Measurements from ENCODE around the gene LRRC4C. TPM values are rescaled to one million over a fixed set of nuclear protein-coding genes. Genes with fewer than 3 reads are reported as not detected.

LRRC4C gene
- total RNA-seq, 1 donor from 2014 or later: 2.2 TPM

DNA sequence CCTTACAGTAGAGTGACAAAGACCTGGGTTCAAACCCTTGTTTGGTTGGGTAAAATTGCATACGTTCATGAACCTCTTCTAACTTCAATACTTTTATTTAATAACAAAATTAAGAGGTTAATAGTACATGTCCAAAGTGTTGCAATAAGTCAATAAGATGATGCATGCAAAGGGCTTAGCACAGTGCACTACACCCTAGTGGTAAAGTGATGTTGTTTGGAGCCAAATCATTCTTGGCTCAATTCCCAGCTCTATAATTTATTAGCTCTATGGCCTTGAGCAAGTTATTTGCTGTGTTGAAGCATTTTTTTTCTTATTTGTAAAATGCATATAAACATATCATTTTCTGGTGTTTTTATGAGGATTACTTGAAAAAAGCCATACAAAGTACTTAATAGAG lies 945.3 kb downstream of the LRRC4C start:
- H3K27me3 ChIP-seq: no peaks in the 10 kb centered on the region
- no peaks in the 10 kb centered on the region for H3K36me3 ChIP-seq
- no peak overlapping the region for H3K27ac ChIP-seq
- ATAC-seq: peak; percentile 24
- intact Hi-C loops (cut with DNase I): no loop called here
- DNase-seq: no peak
- H3K4me1 ChIP-seq: no peaks in the 10 kb centered on the region
- no peaks in the 10 kb centered on the region for H3K9me3 ChIP-seq
- H3K4me3 ChIP-seq: no peak overlapping the region
- TF ChIP-seq, protein P1, sequence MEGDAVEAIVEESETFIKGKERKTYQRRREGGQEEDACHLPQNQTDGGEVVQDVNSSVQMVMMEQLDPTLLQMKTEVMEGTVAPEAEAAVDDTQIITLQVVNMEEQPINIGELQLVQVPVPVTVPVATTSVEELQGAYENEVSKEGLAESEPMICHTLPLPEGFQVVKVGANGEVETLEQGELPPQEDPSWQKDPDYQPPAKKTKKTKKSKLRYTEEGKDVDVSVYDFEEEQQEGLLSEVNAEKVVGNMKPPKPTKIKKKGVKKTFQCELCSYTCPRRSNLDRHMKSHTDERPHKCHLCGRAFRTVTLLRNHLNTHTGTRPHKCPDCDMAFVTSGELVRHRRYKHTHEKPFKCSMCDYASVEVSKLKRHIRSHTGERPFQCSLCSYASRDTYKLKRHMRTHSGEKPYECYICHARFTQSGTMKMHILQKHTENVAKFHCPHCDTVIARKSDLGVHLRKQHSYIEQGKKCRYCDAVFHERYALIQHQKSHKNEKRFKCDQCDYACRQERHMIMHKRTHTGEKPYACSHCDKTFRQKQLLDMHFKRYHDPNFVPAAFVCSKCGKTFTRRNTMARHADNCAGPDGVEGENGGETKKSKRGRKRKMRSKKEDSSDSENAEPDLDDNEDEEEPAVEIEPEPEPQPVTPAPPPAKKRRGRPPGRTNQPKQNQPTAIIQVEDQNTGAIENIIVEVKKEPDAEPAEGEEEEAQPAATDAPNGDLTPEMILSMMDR (IDR thresholded peaks at IDR 0.05): no peak

DNA sequence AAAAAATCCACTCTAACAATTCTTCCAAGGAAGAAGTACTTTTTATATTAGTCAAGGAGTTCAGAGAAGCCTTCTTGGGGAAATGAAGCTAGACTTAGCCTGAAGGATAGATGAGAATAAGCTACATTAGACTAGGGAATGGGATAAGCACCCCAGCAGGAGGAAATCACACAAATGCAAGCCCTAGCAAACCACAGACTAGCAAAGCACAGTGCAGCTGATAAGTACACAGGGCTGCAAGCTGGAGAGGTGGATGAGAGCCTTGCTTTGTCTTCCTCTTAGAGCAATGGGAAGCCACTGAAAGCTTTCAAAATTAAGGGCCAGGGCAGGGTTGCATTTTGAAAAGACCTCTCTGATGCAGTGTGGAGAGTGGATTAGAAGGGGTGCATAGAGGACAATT lies 946.2 kb downstream of the LRRC4C start:
- no peak for DNase-seq
- ATAC-seq: no peak
- H3K4me3 ChIP-seq: no peak overlapping the region
- no peaks in the 10 kb centered on the region for H3K4me1 ChIP-seq
- H3K27me3 ChIP-seq: no peaks in the 10 kb centered on the region
- H3K36me3 ChIP-seq: no peaks in the 10 kb centered on the region
- H3K27ac ChIP-seq: no peak overlapping the region
- TF ChIP-seq, protein P1 (IDR thresholded peaks at IDR 0.05): no peak
- no peaks in the 10 kb centered on the region for H3K9me3 ChIP-seq
- intact Hi-C loops (cut with DNase I): no loop called here

DNA sequence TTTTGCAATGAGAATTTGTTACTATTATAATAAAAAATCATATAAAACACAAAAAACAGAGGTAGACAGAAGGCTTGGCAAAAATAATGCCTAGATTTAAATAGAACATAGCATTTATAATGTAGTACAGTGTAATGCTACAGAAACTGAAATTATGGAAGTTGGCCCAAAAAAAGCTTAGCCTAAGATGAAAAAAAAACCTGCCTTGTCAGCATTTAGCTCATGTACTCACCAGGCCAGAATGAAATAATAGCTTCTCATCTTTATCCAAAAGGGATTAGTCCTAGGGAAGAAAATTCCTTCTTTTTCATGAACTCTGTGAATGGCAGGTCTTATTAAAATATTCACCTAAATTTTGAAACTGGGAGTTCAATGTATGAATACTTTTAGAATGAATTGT lies 951.1 kb downstream of the LRRC4C start:
- TF ChIP-seq, protein P1 (IDR thresholded peaks at IDR 0.05): no peak
- no peak for DNase-seq

DNA sequence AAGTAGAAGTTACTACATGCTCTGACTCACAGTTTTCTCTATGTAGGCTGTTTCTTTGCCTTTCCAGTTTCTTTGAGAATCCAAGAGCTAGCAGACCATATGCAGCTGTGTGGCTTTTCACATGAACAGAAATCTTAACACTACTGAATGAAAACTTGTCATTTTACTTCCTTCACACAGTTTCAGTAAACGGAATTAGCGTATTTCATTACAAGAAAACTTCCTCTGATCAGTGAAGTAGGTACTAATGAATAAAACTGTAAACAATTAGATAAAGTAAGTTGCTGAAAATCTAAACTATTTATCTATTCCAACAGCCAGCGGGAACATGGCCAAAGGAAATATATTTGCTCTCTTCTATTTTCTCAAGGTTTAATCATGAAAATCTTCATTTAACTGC lies 953.2 kb downstream of the LRRC4C start:
- intact Hi-C loops (cut with DNase I): no loop called here
- Histone ChIP-seq H3K4me3 (no peak overlapping the region), H3K27me3 (no peaks in the 10 kb centered on the region), H3K27ac (no peak overlapping the region), H3K36me3 (no peaks in the 10 kb centered on the region), H3K4me1 (no peaks in the 10 kb centered on the region), H3K9me3 (no peaks in the 10 kb centered on the region)
- DNase-seq: no peak
- TF ChIP-seq, protein P1 (IDR thresholded peaks at IDR 0.05): no peak
- no peak for ATAC-seq

More for the DNA sequence above, 951.1 kb downstream of the LRRC4C start:
- H3K4me1 ChIP-seq: no peaks in the 10 kb centered on the region
- intact Hi-C loops (cut with DNase I): no loop called here
- H3K36me3 ChIP-seq: no peaks in the 10 kb centered on the region
- ATAC-seq: no peak
- H3K9me3 ChIP-seq: no peaks in the 10 kb centered on the region
- H3K4me3 ChIP-seq: no peak overlapping the region
- H3K27ac ChIP-seq: no peak overlapping the region
- H3K27me3 ChIP-seq: no peaks in the 10 kb centered on the region

DNA sequence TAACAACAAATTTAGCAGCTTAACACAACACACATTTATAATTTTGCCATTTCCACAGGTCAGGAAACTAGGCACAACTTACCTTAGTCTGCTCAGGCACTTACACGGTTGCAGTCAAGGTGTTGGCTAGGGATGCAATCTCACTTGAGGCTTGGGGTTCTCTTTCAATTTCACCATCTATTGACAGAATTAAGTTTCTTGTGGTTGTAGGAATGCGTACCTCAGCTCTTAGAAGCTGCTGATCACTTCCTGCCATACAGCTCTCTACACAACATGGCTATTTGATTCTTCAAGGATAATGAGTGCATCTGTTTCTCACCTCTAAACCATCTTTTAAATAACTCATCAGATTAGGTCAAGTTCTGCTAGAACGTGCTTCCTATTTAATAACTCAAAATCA lies 968.1 kb downstream of the LRRC4C start:
- no peak overlapping the region for H3K27ac ChIP-seq
- intact Hi-C loops (cut with DNase I): no loop called here
- H3K9me3 ChIP-seq: no peaks in the 10 kb centered on the region
- DNase-seq: no peak
- H3K27me3 ChIP-seq: no peaks in the 10 kb centered on the region
- no peaks in the 10 kb centered on the region for H3K4me1 ChIP-seq
- no peak overlapping the region for H3K4me3 ChIP-seq
- TF ChIP-seq, protein P1 (IDR thresholded peaks at IDR 0.05): no peak
- ATAC-seq: no peak
- no peaks in the 10 kb centered on the region for H3K36me3 ChIP-seq

DNA sequence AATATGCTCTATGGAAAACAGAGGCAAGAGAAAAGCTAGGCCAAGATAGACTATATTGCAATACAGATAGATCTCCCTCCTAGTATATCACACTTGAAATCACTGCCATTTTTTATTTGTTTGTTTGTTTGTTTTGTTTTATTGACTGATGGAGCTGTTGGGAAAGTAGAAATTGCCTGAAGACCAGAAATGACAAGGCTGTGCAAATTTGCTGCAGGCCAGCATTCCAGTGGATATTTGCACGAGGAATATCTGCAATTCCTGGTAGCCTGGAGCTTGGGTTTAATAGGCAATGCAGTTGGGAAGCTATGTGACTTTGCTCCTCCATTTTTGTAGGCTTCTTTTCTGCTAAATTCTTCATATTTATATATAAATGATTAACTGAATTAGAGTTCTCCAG lies 991.7 kb downstream of the LRRC4C start:
- Histone ChIP-seq H3K27me3 (no peaks in the 10 kb centered on the region), H3K36me3 (no peaks in the 10 kb centered on the region), H3K27ac (no peak overlapping the region), H3K4me3 (no peak overlapping the region), H3K9me3 (no peaks in the 10 kb centered on the region), H3K4me1 (no peaks in the 10 kb centered on the region)
- DNase-seq (no peak), ATAC-seq (no peak)
- TF ChIP-seq, protein P1 (IDR thresholded peaks at IDR 0.05): no peak
- intact Hi-C loops (cut with DNase I): no loop called here

All from upper lobe of right lung (tissue), 1 donor.